Sigmoid colon (tissue), 4 donors: ENCODE results near the gene IVD.

ENCODE experiments used
- CTCF ChIP-seq, 4 experiments: fragments of 450-650 bp in 3 of 4; fragments of 200-600 bp in 1 of 4; IDR thresholded peaks; one replicate each; pipeline ENCODE4 v1.5.1; 2016 to 2019; ENCODE audit warnings: antibody characterized with exemption in 4 of 4, mild to moderate bottlenecking in 3 of 4, moderate library complexity in 2 of 4
- POLR2A ChIP-seq, 2 donors: fragments of 450-650 bp; IDR thresholded peaks; one replicate each; pipeline ENCODE4 v1.6.1; 2016; ENCODE audit warnings: antibody characterized with exemption in 2 of 2, mild to moderate bottlenecking in 2 of 2, moderate library complexity in 2 of 2
- POLR2AphosphoS5 ChIP-seq, 4 donors: sonication (generic); formaldehyde crosslinking; IDR thresholded peaks; one replicate each; pipeline ENCODE4 v1.6.1; 2017; ENCODE audit warnings: antibody characterized with exemption in 4 of 4

- TF ChIP-seq CTCF (IDR thresholded peaks at IDR 0.05), result no peak
- peak; percentile 23 to 59 for TF ChIP-seq POLR2A (IDR thresholded peaks at IDR 0.05)
- TF ChIP-seq POLR2AphosphoS5 (IDR thresholded peaks at IDR 0.05), result peak; percentile 82 to 90 (median 88)
Observed at GRCh38 chr15:40405501-40406381, at the start of gene IVD.
